BE2C (cell line): Measurements from ENCODE around the gene ALKBH5.
A peak's percentile ranks its signal among the peaks of the same experiment; 100 is the strongest.

Experiments
- DNase-seq: peaks from one replicate; pipeline ENCODE4 v3.0.0-alpha.2; 2020
- H3K27me3 ChIP-seq: fragments of 250-450 bp; sonication (Bioruptor Pico); 2 replicates; pipeline ENCODE4 v1.5.1; 2020; ENCODE audit warnings: mild to moderate bottlenecking
- H3K36me3 ChIP-seq: fragments of 250-450 bp; sonication (Bioruptor Pico); 2 replicates; pipeline ENCODE4 v1.5.1; 2020; ENCODE audit warnings: mild to moderate bottlenecking
- H3K4me1 ChIP-seq: fragments of 250-450 bp; sonication (Bioruptor Pico); 2 replicates; pipeline ENCODE4 v1.5.1; 2020
- H3K4me3 ChIP-seq: 2 replicates; pipeline ENCODE4 v1.5.1; 2011; ENCODE audit warnings: low read depth, low read length
- H3K9me3 ChIP-seq: fragments of 250-450 bp; sonication (Bioruptor Pico); 2 replicates; pipeline ENCODE4 v1.5.1; 2020
- TF ChIP-seq, protein P1 (sequence below): IDR thresholded peaks from 2 replicates; pipeline ENCODE4 v1.5.1; 2012; ENCODE audit warnings: mild to moderate bottlenecking, low read depth, low read length

Gene ALKBH5

DNA sequence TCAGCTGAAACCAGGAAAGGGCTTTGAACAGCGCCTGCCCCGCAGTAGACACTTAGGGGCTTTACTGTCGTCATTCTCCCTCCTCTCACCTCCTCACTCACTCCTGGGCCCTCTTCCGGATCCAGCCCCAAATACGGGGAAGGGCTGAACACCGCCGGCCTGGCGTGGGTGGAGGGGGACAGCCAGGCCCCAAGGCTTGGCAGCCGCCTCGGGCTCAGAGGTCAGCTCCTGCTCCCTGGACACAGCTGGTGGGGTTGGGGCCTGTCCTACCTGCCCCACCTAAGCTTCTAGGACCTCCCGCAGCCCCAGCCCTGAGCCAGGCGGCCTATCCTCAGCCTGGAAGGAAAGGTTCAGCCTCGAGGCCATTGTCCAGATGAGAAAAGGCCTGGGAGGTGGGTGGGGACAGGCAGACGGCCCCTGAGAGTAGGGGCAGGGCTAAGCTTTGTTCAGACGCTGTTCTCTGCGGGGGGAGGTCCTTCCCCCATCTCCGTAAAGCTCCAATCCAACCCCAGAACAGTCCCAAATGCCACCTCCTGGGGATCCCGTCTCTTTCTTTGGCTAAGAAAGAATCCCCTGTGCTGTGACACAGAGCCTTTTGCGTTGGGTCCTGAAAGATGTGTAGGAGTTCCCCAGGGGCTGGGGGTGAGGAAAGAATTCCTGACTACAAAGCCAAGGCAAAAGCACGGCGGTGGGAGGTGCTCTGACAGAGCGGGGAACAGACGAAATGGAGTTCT, 40.9 kb downstream of the ALKBH5 start:
- Histone ChIP-seq H3K9me3 (no peaks in the 10 kb centered on the region), H3K27me3 (no peaks in the 10 kb centered on the region), H3K4me3 (peak overlapping the region; percentile 37), H3K4me1 (peaks cover 4% of the 10 kb centered on the region; the same call in 1 of the 2 replicates), H3K36me3 (no peaks in the 10 kb centered on the region)
- no peak for DNase-seq
- TF ChIP-seq, protein P1, sequence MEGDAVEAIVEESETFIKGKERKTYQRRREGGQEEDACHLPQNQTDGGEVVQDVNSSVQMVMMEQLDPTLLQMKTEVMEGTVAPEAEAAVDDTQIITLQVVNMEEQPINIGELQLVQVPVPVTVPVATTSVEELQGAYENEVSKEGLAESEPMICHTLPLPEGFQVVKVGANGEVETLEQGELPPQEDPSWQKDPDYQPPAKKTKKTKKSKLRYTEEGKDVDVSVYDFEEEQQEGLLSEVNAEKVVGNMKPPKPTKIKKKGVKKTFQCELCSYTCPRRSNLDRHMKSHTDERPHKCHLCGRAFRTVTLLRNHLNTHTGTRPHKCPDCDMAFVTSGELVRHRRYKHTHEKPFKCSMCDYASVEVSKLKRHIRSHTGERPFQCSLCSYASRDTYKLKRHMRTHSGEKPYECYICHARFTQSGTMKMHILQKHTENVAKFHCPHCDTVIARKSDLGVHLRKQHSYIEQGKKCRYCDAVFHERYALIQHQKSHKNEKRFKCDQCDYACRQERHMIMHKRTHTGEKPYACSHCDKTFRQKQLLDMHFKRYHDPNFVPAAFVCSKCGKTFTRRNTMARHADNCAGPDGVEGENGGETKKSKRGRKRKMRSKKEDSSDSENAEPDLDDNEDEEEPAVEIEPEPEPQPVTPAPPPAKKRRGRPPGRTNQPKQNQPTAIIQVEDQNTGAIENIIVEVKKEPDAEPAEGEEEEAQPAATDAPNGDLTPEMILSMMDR: no peak

DNA sequence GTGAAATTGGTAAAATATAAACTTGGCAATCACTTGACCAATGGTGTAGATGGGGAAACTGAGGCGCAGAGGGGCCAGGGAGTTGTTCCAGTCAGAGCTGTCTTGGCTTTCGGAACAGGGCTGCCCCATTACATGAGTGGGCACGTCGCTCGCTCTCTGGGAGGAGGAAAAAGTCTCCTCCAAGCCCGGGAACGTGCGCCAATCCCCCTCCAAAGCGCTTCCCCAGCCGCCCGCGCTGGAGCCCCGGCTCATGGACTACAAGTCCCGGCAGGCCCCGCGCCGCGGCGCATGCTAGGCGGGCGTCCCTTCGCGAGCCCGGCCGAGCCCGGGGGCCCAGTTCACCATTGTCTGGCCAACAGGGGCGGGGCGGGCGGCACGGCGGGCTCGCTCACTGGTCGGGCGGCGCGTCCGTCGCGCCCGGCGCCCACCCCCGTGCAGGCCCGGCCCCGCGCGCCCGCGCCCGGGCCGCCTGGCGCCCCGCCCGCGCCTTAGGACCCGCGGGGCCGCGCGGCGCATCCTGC, 41.6 kb downstream of the ALKBH5 start, which contains the start of gene LLGL1:
TSS of gene LLGL1 (plus strand) at position 515 of the 521 bp plus-strand sequence. CDS start 48 bp downstream, outside the sequence.
- peak; percentile 96 for DNase-seq
- H3K4me3 ChIP-seq: peak within 1 kb of the TSS; percentile 69
- TF ChIP-seq, protein P1: no peak

DNA sequence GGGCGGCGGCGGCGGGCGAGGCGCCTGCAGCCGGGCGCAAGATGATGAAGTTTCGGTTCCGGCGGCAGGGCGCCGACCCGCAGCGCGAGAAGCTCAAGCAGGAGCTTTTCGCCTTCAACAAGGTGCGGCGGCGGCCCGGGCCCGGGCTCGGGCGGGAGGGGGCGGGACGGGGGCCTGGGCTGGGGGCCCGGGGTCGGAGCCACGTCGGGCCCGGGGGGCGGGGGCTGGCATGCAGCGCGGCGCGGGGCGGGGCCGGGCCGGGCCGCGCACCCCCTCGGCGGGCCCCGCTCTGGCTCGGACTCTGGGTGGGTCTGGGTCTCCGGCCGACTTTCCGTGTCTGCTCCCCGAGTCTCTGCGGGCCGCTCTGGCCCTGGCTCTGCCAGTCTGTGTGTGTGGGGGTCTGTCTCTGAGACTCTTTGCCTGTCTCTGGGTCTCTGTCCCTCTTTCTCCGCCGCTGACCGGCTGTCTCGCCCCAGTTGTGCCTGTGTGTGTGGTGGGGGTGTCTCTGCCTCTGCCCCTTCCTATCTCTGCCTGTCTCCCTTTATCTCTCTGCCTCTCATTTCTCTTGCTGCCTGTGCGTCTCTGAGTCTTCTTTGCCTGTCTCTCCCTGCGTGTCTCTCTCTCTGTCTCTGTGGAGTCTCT, 42.1 kb downstream of the ALKBH5 start:
- no peaks in the 10 kb centered on the region for H3K9me3 ChIP-seq
- TF ChIP-seq, protein P1: no peak
- H3K4me1 ChIP-seq: peaks cover 4% of the 10 kb centered on the region; the same call in 1 of the 2 replicates
- H3K4me3 ChIP-seq: peak overlapping the region; percentile 69
- DNase-seq: no peak
- H3K27me3 ChIP-seq: no peaks in the 10 kb centered on the region
- H3K36me3 ChIP-seq: no peaks in the 10 kb centered on the region

More for the DNA sequence above, 41.6 kb downstream of the ALKBH5 start, which contains the start of gene LLGL1:
- Histone ChIP-seq H3K27me3 (no peaks in the 10 kb centered on the region), H3K4me1 (peaks cover 4% of the 10 kb centered on the region; the same call in 1 of the 2 replicates), H3K9me3 (no peaks in the 10 kb centered on the region), H3K36me3 (no peaks in the 10 kb centered on the region)

DNA sequence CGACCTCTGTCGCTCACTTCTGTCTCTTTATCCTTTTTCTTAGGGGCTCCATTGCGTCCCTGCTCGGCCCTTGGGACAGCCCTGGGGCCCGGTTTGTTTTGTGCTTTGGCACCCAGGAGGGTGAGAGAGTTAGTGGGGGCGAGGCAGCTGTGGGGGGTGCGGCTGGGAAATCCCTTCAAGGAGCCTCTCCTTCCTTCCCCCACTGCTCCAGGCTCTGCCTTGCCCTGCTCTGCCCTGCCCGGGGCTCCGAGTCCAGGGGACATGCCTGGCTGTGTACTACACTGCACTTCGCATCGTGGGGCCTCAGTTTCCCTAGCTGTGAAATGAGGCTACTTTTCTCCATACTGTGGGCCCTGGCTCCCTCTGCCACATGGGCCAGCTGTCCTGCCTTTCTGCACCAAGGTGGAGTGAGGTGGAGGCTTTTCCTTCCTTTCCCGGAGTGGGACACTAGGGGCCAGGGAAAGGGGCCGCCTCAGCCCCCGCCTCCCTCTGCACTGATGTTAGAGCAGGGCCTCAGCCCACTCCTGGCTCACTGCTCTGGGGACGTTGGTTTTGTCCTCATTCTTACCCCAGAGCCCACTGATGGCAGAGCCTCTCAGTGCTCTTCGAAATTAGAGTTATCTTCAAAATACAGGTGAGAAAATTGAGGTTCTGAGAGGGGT, 42.8 kb downstream of the ALKBH5 start:
- Histone ChIP-seq H3K9me3 (no peaks in the 10 kb centered on the region), H3K36me3 (no peaks in the 10 kb centered on the region), H3K4me1 (peaks cover 4% of the 10 kb centered on the region; the same call in 1 of the 2 replicates), H3K27me3 (no peaks in the 10 kb centered on the region), H3K4me3 (peak overlapping the region; percentile 69)
- TF ChIP-seq, protein P1: no peak
- DNase-seq: no peak

DNA sequence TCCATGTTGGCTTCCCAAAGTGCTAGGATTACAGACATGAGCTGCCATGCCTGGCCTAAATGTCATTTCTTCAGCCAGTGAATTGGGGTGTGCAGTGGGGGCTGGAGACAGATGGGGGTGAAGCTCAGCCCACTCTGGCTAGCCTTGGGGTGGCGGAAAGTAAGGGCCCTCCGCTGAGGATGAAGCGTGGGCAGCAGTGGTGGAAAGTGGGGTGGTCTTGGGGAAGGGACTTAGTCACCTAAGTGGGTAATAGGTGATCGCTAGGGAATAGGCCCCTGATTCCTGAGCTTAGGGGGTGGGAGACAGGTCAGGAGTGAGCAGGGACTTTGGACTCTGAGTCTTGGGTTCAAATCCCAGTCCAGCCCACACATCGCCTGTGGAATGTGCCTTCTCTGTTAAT, 44.0 kb downstream of the ALKBH5 start:
- Histone ChIP-seq H3K27me3 (no peaks in the 10 kb centered on the region), H3K36me3 (no peaks in the 10 kb centered on the region)
- TF ChIP-seq, protein P1: no peak

More for the DNA sequence above, 44.0 kb downstream of the ALKBH5 start:
- H3K4me3 ChIP-seq: no peak overlapping the region
- peaks cover 4% of the 10 kb centered on the region; the same call in 1 of the 2 replicates for H3K4me1 ChIP-seq
- no peak for DNase-seq
- H3K9me3 ChIP-seq: no peaks in the 10 kb centered on the region
